ENCODE measurements around the gene FOLH1. TPM values are rescaled to one million over a fixed set of nuclear protein-coding genes. Genes with fewer than 3 reads are reported as not detected.
"Not testable (repeated sequence)": the region's sequence is repeated elsewhere in the genome, so short reads cannot be mapped to it uniquely, and the experiment has no call there.

The FOLH1 gene
- total and polyA plus RNA-seq, 4 donors = 0.45 to 10.1 (median 1.0) TPM

DNA sequence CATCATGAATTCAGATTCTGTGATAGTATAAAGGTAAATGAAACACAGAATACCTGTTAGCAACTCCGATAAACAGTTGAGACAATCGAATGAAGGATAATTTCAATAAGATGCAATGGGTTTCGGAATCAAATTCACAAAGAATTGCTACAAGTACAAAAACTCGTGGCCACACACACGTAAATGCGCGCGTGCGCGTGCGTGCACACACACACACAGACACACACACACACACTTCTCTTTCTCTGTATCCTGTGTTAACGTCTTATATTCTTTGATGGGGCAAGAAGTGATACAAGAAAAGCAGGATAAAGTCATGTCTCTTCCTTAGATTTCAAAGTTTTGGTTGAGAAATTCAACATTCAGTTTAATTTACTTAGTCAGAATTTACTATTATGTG is 57.2 kb downstream of the FOLH1 start:
- TF ChIP-seq, protein P1, sequence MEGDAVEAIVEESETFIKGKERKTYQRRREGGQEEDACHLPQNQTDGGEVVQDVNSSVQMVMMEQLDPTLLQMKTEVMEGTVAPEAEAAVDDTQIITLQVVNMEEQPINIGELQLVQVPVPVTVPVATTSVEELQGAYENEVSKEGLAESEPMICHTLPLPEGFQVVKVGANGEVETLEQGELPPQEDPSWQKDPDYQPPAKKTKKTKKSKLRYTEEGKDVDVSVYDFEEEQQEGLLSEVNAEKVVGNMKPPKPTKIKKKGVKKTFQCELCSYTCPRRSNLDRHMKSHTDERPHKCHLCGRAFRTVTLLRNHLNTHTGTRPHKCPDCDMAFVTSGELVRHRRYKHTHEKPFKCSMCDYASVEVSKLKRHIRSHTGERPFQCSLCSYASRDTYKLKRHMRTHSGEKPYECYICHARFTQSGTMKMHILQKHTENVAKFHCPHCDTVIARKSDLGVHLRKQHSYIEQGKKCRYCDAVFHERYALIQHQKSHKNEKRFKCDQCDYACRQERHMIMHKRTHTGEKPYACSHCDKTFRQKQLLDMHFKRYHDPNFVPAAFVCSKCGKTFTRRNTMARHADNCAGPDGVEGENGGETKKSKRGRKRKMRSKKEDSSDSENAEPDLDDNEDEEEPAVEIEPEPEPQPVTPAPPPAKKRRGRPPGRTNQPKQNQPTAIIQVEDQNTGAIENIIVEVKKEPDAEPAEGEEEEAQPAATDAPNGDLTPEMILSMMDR (IDR thresholded peaks at IDR 0.05; ENCODE audit: control extremely low read depth, extremely low read depth) = no peak
- Histone ChIP-seq H3K36me3 (ENCODE audit: control insufficient read depth in 4 of 4, insufficient read depth in 4 of 4, low read length in 4 of 4) (peaks cover 0 to 4% (median 0%) of the 10 kb centered on the region in 4 donors), H3K4me3 (no peak overlapping the region), H3K27ac (ENCODE audit: low read depth in 1 of 2, low read length in 1 of 2) (no peak overlapping the region), H3K9me3 (ENCODE audit: control insufficient read depth in 4 of 4, insufficient read depth in 3 of 4, low read length in 3 of 4) (no peaks in the 10 kb centered on the region), H3K9ac (ENCODE audit: insufficient read depth in 1 of 2, low read length in 2 of 2) (no peak overlapping the region), H3K4me1 (ENCODE audit: control insufficient read depth in 5 of 5, insufficient read depth in 5 of 5, low read length in 5 of 5) (no peaks in the 10 kb centered on the region), H3K27me3 (ENCODE audit: control insufficient read depth in 3 of 3, insufficient read depth in 3 of 3, low read length in 2 of 3) (no peaks in the 10 kb centered on the region)
- 85% methylated on average over 12 of the region's 12 CpGs for WGBS, 2 donors
- DNase-seq = no peak
- ATAC-seq (ENCODE audit: insufficient read depth, low FRiP score) = no peak

- not testable (repeated sequence) for H3K9me3 ChIP-seq (ENCODE audit: control insufficient read depth in 4 of 4, insufficient read depth in 3 of 4, low read length in 3 of 4); H3K9ac ChIP-seq (ENCODE audit: insufficient read depth in 1 of 2, low read length in 2 of 2); H3K27me3 ChIP-seq (ENCODE audit: control insufficient read depth in 3 of 3, insufficient read depth in 3 of 3, low read length in 2 of 3); ATAC-seq (ENCODE audit: insufficient read depth, low FRiP score); H3K27ac ChIP-seq (ENCODE audit: low read depth in 1 of 2, low read length in 1 of 2); H3K4me3 ChIP-seq; H3K4me1 ChIP-seq (ENCODE audit: control insufficient read depth in 5 of 5, insufficient read depth in 5 of 5, low read length in 5 of 5); DNase-seq; H3K36me3 ChIP-seq (ENCODE audit: control insufficient read depth in 4 of 4, insufficient read depth in 4 of 4, low read length in 4 of 4)
- 91 to 93% methylated on average over 23 to 24 of the region's 24 CpGs for WGBS, 2 donors
These were observed 106.0 kb downstream of the FOLH1 start for GRCh38 chr11:49102356-49102755.

Other genes with a start within 250 kb of the FOLH1 start
- gene TRIM51G, start 224.7 kb downstream of the FOLH1 start, total RNA-seq = not detected
- gene TRIM51G, start 224.7 kb downstream of the FOLH1 start, polyA plus RNA-seq = not detected
- gene TRIM49B, start 179.8 kb downstream of the FOLH1 start, total RNA-seq = not detected
- not detected for gene TRIM49B, start 179.8 kb downstream of the FOLH1 start, polyA plus RNA-seq
- not detected for gene TRIM64C, start 149.5 kb downstream of the FOLH1 start, total RNA-seq
- not detected for gene TRIM64C, start 149.5 kb downstream of the FOLH1 start, polyA plus RNA-seq

Measured in lung (tissue), 12 donors.